Natural killer cell (primary cell): ENCODE measurements around the gene RAPGEF4. TPM values are rescaled to one million over a fixed set of nuclear protein-coding genes. Genes with fewer than 3 reads are reported as not detected.

ENCODE experiments used
- ATAC-seq, 3 donors: fragments of 150-1000 bp in 2 of 3; fragments of 200-7000 bp in 1 of 3; cut with Tn5 transposase; 1 replicate in 1 of 3; 2 replicates in 2 of 3; pipeline ENCODE4 v1.10.0; 2021; ENCODE audit warnings: mild to moderate bottlenecking in 2 of 3, moderate library complexity in 2 of 3
- DNase-seq, 2 donors: peaks; one replicate each; pipeline versions ENCODE4 v3.0.0 to v3.0.0-alpha.2; 2013 to 2021; ENCODE audit warnings: mixed read lengths in 1 of 2
- H3K27ac ChIP-seq: one replicate; pipeline ENCODE4 v1.5.1; 2013; ENCODE audit warnings: mild to moderate bottlenecking, low read length
- H3K27me3 ChIP-seq: one replicate; pipeline ENCODE4 v1.6.1; 2013; ENCODE audit warnings: low read length; ENCODE audit not compliant: control insufficient read depth, insufficient read depth
- H3K36me3 ChIP-seq: one replicate; pipeline ENCODE4 v1.6.1; 2013; ENCODE audit warnings: low read length; ENCODE audit not compliant: control insufficient read depth, insufficient read depth
- H3K4me1 ChIP-seq: one replicate; pipeline ENCODE4 v1.6.1; 2013; ENCODE audit warnings: low read length; ENCODE audit not compliant: control insufficient read depth, insufficient read depth
- H3K4me3 ChIP-seq: one replicate; pipeline ENCODE4 v1.5.1; 2013; ENCODE audit warnings: low read length
- H3K9me3 ChIP-seq: one replicate; pipeline ENCODE4 v1.6.1; 2013; ENCODE audit warnings: low read length; ENCODE audit not compliant: control insufficient read depth, insufficient read depth
- H3K27ac Mint-ChIP-seq, 2 donors: one replicate each; pipeline ENCODE4 v1.8.0; 2022; ENCODE audit warnings: mild to moderate bottlenecking in 2 of 2, mixed read lengths in 2 of 2, moderate library complexity in 1 of 2
- H3K27me3 Mint-ChIP-seq, 2 donors: one replicate each; pipeline ENCODE4 v1.8.0; 2022; ENCODE audit warnings: low read depth in 2 of 2, mixed read lengths in 2 of 2
- H3K36me3 Mint-ChIP-seq: one replicate; pipeline ENCODE4 v1.8.0; 2022; ENCODE audit warnings: mixed read lengths
- H3K4me1 Mint-ChIP-seq, 2 donors: one replicate each; pipeline ENCODE4 v1.8.0; 2022; ENCODE audit warnings: mixed read lengths in 2 of 2
- H3K4me3 Mint-ChIP-seq: one replicate; pipeline ENCODE4 v1.8.0; 2022; ENCODE audit warnings: mild to moderate bottlenecking, moderate library complexity, mixed read lengths
- H3K9me3 Mint-ChIP-seq, 2 donors: one replicate each; pipeline ENCODE4 v1.8.0; 2022; ENCODE audit warnings: mixed read lengths in 2 of 2
- CTCF ChIP-seq: fragments of 200-600 bp; IDR thresholded peaks from one replicate; pipeline ENCODE4 v1.8.0; 2022; ENCODE audit warnings: antibody characterized with exemption
- WGBS: methylation state at CpG from one replicate; pipeline ENCODE4 v1.1.7; 2013; ENCODE audit warnings: missing lambda C conversion rate; ENCODE audit not compliant: insufficient coverage; 5-methylcytosine and 5-hydroxymethylcytosine counted together
- intact Hi-C: fragments of 100-400 bp; cut with micrococcal nuclease; formaldehyde crosslinking; loops from one replicate; pipeline ENCODE4 v1.14.2; 2022
- total RNA-seq, 4 donors: library from RNA; stranded (reverse); fragments of 120-200 nt in 1 of 4; gene quantifications; one replicate each; pipeline versions ENCODE4 v1.2.3 to v1.2.4, GENCODE V29; 2013 to 2022

Gene RAPGEF4
- total RNA-seq, 3 donors from 2014 or later (not counting 1 experiment from before 2014, with no cell fraction given): 0.50 TPM; not detected in 2

DNA sequence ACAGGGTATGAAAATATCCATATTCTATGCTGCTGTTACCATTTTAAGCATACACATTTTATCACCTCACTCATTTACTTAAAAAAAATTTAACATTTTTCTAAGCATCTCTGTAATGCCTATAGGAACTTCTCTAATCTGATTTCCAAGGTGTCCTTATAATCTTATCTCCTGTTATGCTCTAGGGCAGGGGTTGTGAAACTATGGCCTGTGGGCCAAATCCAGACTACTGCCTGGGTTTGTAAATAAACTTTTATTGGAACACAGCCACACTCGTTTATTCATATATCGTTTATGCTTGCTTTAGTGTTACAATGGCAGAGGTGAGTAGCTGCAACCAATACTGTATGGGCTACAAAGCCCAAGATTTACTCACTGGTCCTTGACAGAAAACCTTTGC lies 151.6 kb downstream of the RAPGEF4 start:
- intact Hi-C loops: no loop called here
- TF ChIP-seq CTCF: no peak

GRCh38 chr2:172888714-172889669 lies 153.3 kb downstream of the RAPGEF4 start:
- intact Hi-C loops: no loop called here
- no peaks in the 10 kb centered on the region for H3K36me3 ChIP-seq
- WGBS: 94% methylated on average over 6 of the region's 10 CpGs

More for the DNA sequence above, 151.6 kb downstream of the RAPGEF4 start:
- no peak for ATAC-seq
- no peaks in the 10 kb centered on the region for H3K4me1 Mint-ChIP-seq
- H3K27me3 Mint-ChIP-seq: peaks cover 13 to 35% of the 10 kb centered on the region in 2 donors
- no peaks in the 10 kb centered on the region for H3K9me3 Mint-ChIP-seq
- no peak for DNase-seq
- WGBS: 91% methylated on average over 2 of the region's 2 CpGs
- Histone ChIP-seq H3K27ac (no peak overlapping the region), H3K4me3 (no peak overlapping the region), H3K36me3 (no peaks in the 10 kb centered on the region), H3K9me3 (no peaks in the 10 kb centered on the region), H3K27me3 (no peaks in the 10 kb centered on the region), H3K4me1 (no peaks in the 10 kb centered on the region)
- no peak overlapping the region for H3K27ac Mint-ChIP-seq
- H3K36me3 Mint-ChIP-seq: no peaks in the 10 kb centered on the region
- H3K4me3 Mint-ChIP-seq: no peak overlapping the region

DNA sequence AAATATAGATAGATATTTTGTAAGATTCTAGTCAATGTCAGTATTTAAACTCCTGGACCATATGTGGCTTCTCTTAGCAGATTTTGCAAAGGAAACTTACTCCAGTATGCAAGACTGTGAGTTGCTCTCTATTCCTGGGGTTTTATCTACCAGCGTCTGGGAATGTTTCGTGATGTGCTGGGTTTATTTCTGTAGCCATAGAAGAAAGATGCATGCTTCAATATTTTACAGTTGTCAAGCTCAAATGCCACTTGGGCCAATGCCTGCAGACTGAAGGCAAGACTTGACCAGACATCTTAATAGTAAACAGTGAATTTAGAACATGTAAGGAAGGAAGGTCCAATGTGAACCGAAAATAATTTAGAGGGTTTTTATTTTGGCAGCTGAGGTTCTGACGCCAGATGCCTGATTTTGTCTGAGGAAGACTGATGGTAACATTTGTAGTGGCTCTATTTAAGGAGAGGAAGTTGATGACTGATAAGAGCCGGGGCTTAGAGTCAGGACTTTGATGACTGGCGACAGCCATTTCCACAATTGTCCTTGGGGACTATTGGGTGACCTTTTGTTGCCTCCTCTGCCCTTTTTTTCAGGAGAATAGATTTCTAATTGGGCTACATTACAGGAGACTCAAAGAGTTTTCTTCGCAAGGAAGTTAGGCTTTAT lies 154.3 kb downstream of the RAPGEF4 start:
- no peak overlapping the region for H3K27ac Mint-ChIP-seq
- peaks cover 22 to 53% of the 10 kb centered on the region in 2 donors for H3K27me3 Mint-ChIP-seq
- H3K36me3 ChIP-seq: no peaks in the 10 kb centered on the region
- no peak overlapping the region for H3K27ac ChIP-seq
- H3K4me3 Mint-ChIP-seq: no peak overlapping the region
- TF ChIP-seq CTCF: no peak
- WGBS: 38% methylated on average over 7 of the region's 7 CpGs
- H3K4me3 ChIP-seq: no peak overlapping the region
- DNase-seq: no peak
- H3K9me3 ChIP-seq: no peaks in the 10 kb centered on the region
- no peaks in the 10 kb centered on the region for H3K4me1 ChIP-seq
- H3K4me1 Mint-ChIP-seq: no peaks in the 10 kb centered on the region
- intact Hi-C loops: no loop called here
- H3K9me3 Mint-ChIP-seq: no peaks in the 10 kb centered on the region
- H3K36me3 Mint-ChIP-seq: no peaks in the 10 kb centered on the region
- no peaks in the 10 kb centered on the region for H3K27me3 ChIP-seq
- ATAC-seq: no peak

More at GRCh38 chr2:172888714-172889669, 153.3 kb downstream of the RAPGEF4 start:
- Mint-ChIP-seq H3K36me3 (no peaks in the 10 kb centered on the region), H3K27ac (no peak overlapping the region), H3K27me3 (peaks cover 15 to 47% of the 10 kb centered on the region in 2 donors), H3K9me3 (no peaks in the 10 kb centered on the region), H3K4me3 (no peak overlapping the region), H3K4me1 (no peaks in the 10 kb centered on the region)
- ATAC-seq: no peak
- Histone ChIP-seq H3K4me3 (no peak overlapping the region), H3K4me1 (no peaks in the 10 kb centered on the region), H3K27ac (no peak overlapping the region), H3K9me3 (no peaks in the 10 kb centered on the region), H3K27me3 (no peaks in the 10 kb centered on the region)
- DNase-seq: no peak
- TF ChIP-seq CTCF: no peak
